ENCODE data around the gene VEZT.

Gene VEZT

DNA sequence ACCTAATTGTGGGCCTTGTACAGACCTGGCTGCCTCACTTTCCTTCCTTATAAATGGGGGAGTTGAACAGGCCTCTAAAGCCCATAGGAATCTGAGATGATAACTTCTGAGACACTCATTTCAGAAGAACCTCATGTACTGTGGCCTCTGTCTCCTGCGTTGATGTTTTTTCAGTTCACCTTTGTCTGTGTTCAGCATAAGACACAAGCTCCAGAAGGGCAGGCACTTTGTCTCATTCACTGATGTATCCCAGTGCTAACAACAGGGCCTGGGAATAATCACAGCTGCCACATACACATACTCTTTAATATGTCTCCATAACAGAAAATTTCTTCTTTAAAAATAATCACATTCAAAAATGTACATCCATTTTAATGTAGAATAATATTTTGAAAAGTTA is 3.7 kb upstream of the VEZT start:
- DNase-seq = no peak
- no peak overlapping the region for H2AK5ac ChIP-seq (ENCODE audit: low read length)
- no peaks in the 10 kb centered on the region for H3K27me3 ChIP-seq (ENCODE audit: insufficient read depth, low read length, poor library complexity)
- no peak overlapping the region for H2BK15ac ChIP-seq (replicated peaks; ENCODE audit: low read depth)
- peaks cover 2% of the 10 kb centered on the region for H3K79me1 ChIP-seq (ENCODE audit: low read length)
- peak overlapping the region; percentile 33 for H3K9ac ChIP-seq (ENCODE audit: low read length)
- H3K36me3 ChIP-seq (ENCODE audit: control insufficient read depth, insufficient read depth, low read length) = no peaks in the 10 kb centered on the region
- H3K79me2 ChIP-seq (ENCODE audit: control insufficient read depth, insufficient read depth, low read length) = peaks cover 42% of the 10 kb centered on the region
- WGBS (ENCODE audit: extremely low coverage, insufficient coverage, low lambda C conversion rate) = no CpG with 5 or more reads among the region's 1 CpG
- no peak overlapping the region for H4K5ac ChIP-seq (ENCODE audit: low read length)
- no peak overlapping the region for H3K27ac ChIP-seq (ENCODE audit: low read depth, low read length)
- H3K4me2 ChIP-seq (ENCODE audit: low read length) = no peak overlapping the region
- H3K4me1 ChIP-seq (ENCODE audit: control insufficient read depth, low read depth, low read length) = no peaks in the 10 kb centered on the region
- no peak overlapping the region for H4K8ac ChIP-seq (ENCODE audit: low read depth, low read length)
- no peak overlapping the region for H2BK120ac ChIP-seq (ENCODE audit: low read depth, low read length)
- peak overlapping the region; percentile 79 for H3K4ac ChIP-seq (ENCODE audit: low read depth, low read length)
- H3K4me3 ChIP-seq (ENCODE audit: low read length) = no peak overlapping the region
- H3K23ac ChIP-seq (ENCODE audit: low read length) = no peak overlapping the region
- H3K18ac ChIP-seq (ENCODE audit: low read length) = no peak overlapping the region
- no peak overlapping the region for H2BK5ac ChIP-seq (ENCODE audit: low read length)
- H3K56ac ChIP-seq (ENCODE audit: low read length) = peak overlapping the region; percentile 0

DNA sequence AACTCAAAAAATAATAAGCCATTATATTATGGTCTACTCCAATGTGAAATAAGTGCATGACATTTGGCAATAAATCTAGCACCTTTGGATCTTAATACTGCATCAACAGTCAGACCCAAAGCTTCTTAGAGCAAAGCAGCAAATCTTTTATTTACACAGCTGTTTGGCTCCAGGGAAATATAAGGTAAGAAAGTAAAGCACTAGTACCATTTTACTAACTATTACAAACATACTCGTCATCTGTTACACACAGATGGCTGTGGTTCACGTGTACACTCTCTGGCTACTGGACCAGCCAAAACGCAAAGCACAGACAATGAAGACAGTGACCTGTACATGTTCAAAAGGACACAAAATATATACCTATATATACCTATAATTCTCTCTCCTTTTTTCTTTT is 3.1 kb upstream of the VEZT start:
- no peak for DNase-seq
- Histone ChIP-seq H3K4me2 (ENCODE audit: low read length) (no peak overlapping the region), H3K18ac (ENCODE audit: low read length) (no peak overlapping the region), H3K23ac (ENCODE audit: low read length) (no peak overlapping the region), H2AK5ac (ENCODE audit: low read length) (no peak overlapping the region), H3K4ac (ENCODE audit: low read depth, low read length) (no peak overlapping the region), H3K4me3 (ENCODE audit: low read length) (no peak overlapping the region), H4K8ac (ENCODE audit: low read depth, low read length) (no peak overlapping the region), H3K4me1 (ENCODE audit: control insufficient read depth, low read depth, low read length) (no peaks in the 10 kb centered on the region), H3K79me2 (ENCODE audit: control insufficient read depth, insufficient read depth, low read length) (peaks cover 43% of the 10 kb centered on the region), H3K27me3 (ENCODE audit: insufficient read depth, low read length, poor library complexity) (no peaks in the 10 kb centered on the region), H4K5ac (ENCODE audit: low read length) (no peak overlapping the region), H2BK5ac (ENCODE audit: low read length) (no peak overlapping the region), H3K56ac (ENCODE audit: low read length) (peak overlapping the region; percentile 65), H2BK120ac (ENCODE audit: low read depth, low read length) (no peak overlapping the region), H3K9ac (ENCODE audit: low read length) (no peak overlapping the region), H3K79me1 (ENCODE audit: low read length) (peaks cover 2% of the 10 kb centered on the region), H3K36me3 (ENCODE audit: control insufficient read depth, insufficient read depth, low read length) (no peaks in the 10 kb centered on the region), H3K27ac (ENCODE audit: low read depth, low read length) (no peak overlapping the region), H2BK15ac (replicated peaks; ENCODE audit: low read depth) (no peak overlapping the region)
- WGBS (ENCODE audit: extremely low coverage, insufficient coverage, low lambda C conversion rate) = no CpG with 5 or more reads among the region's 3 CpGs

DNA sequence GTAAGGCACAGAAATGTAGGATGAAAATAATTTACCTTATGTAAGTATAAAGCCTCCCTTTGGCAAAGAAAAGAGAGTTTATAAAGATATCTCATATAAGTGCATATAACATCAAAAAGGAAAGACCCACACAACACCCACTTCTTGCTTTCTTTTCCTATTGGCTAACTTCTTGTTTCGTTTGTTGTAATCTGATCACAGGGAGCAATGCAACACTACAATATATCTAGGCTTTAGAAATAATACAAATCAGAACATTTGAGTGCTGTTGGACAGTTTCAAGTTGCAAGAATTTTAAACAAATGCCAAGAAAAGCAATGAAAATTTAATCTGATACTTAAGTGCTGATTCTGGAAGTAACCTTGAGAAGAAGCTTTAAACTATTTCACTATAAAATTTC is 1.7 kb upstream of the VEZT start:
- no peak for DNase-seq
- no peak overlapping the region for H2AK5ac ChIP-seq (ENCODE audit: low read length)
- H3K4ac ChIP-seq (ENCODE audit: low read depth, low read length) = no peak overlapping the region
- no peak overlapping the region for H3K9ac ChIP-seq (ENCODE audit: low read length)
- H2BK15ac ChIP-seq (replicated peaks; ENCODE audit: low read depth) = no peak overlapping the region
- no peak overlapping the region for H3K27ac ChIP-seq (ENCODE audit: low read depth, low read length)
- peaks cover 48% of the 10 kb centered on the region for H3K79me2 ChIP-seq (ENCODE audit: control insufficient read depth, insufficient read depth, low read length)
- H2BK120ac ChIP-seq (ENCODE audit: low read depth, low read length) = no peak overlapping the region
- no peak overlapping the region for H3K56ac ChIP-seq (ENCODE audit: low read length)
- no peaks in the 10 kb centered on the region for H3K4me1 ChIP-seq (ENCODE audit: control insufficient read depth, low read depth, low read length)
- no peaks in the 10 kb centered on the region for H3K79me1 ChIP-seq (ENCODE audit: low read length)
- no CpG with 5 or more reads among the region's 1 CpG for WGBS (ENCODE audit: extremely low coverage, insufficient coverage, low lambda C conversion rate)
- no peak overlapping the region for H3K4me2 ChIP-seq (ENCODE audit: low read length)
- H3K27me3 ChIP-seq (ENCODE audit: insufficient read depth, low read length, poor library complexity) = no peaks in the 10 kb centered on the region
- H4K5ac ChIP-seq (ENCODE audit: low read length) = no peak overlapping the region
- no peaks in the 10 kb centered on the region for H3K36me3 ChIP-seq (ENCODE audit: control insufficient read depth, insufficient read depth, low read length)
- no peak overlapping the region for H2BK5ac ChIP-seq (ENCODE audit: low read length)
- no peak overlapping the region for H4K8ac ChIP-seq (ENCODE audit: low read depth, low read length)
- H3K23ac ChIP-seq (ENCODE audit: low read length) = no peak overlapping the region
- no peak overlapping the region for H3K4me3 ChIP-seq (ENCODE audit: low read length)
- no peak overlapping the region for H3K18ac ChIP-seq (ENCODE audit: low read length)

GRCh38 chr12:95216711-95217376 is 763 bp upstream of the VEZT start:
- Histone ChIP-seq H2BK15ac (replicated peaks; ENCODE audit: low read depth) (no peak overlapping the region), H3K27me3 (ENCODE audit: insufficient read depth, low read length, poor library complexity) (no peaks in the 10 kb centered on the region), H3K56ac (ENCODE audit: low read length) (peak overlapping the region; percentile 94), H3K4me2 (ENCODE audit: low read length) (peak overlapping the region; percentile 40), H4K8ac (ENCODE audit: low read depth, low read length) (peak overlapping the region; percentile 94), H3K4me1 (ENCODE audit: control insufficient read depth, low read depth, low read length) (no peaks in the 10 kb centered on the region), H4K5ac (ENCODE audit: low read length) (no peak overlapping the region), H3K79me1 (ENCODE audit: low read length) (no peaks in the 10 kb centered on the region), H3K9ac (ENCODE audit: low read length) (peak overlapping the region; percentile 91), H3K18ac (ENCODE audit: low read length) (peak overlapping the region; percentile 81), H3K4me3 (ENCODE audit: low read length) (peak overlapping the region; percentile 78), H2BK120ac (ENCODE audit: low read depth, low read length) (peak overlapping the region; percentile 56), H3K23ac (ENCODE audit: low read length) (peak overlapping the region; percentile 74), H3K27ac (ENCODE audit: low read depth, low read length) (peak overlapping the region; percentile 97), H3K4ac (ENCODE audit: low read depth, low read length) (peak overlapping the region; percentile 38), H2AK5ac (ENCODE audit: low read length) (no peak overlapping the region), H2BK5ac (ENCODE audit: low read length) (peak overlapping the region; percentile 81), H3K36me3 (ENCODE audit: control insufficient read depth, insufficient read depth, low read length) (no peaks in the 10 kb centered on the region), H3K79me2 (ENCODE audit: control insufficient read depth, insufficient read depth, low read length) (peaks cover 54% of the 10 kb centered on the region)
- DNase-seq = peak; percentile 73
- no CpG with 5 or more reads among the region's 45 CpGs for WGBS (ENCODE audit: extremely low coverage, insufficient coverage, low lambda C conversion rate)

DNA sequence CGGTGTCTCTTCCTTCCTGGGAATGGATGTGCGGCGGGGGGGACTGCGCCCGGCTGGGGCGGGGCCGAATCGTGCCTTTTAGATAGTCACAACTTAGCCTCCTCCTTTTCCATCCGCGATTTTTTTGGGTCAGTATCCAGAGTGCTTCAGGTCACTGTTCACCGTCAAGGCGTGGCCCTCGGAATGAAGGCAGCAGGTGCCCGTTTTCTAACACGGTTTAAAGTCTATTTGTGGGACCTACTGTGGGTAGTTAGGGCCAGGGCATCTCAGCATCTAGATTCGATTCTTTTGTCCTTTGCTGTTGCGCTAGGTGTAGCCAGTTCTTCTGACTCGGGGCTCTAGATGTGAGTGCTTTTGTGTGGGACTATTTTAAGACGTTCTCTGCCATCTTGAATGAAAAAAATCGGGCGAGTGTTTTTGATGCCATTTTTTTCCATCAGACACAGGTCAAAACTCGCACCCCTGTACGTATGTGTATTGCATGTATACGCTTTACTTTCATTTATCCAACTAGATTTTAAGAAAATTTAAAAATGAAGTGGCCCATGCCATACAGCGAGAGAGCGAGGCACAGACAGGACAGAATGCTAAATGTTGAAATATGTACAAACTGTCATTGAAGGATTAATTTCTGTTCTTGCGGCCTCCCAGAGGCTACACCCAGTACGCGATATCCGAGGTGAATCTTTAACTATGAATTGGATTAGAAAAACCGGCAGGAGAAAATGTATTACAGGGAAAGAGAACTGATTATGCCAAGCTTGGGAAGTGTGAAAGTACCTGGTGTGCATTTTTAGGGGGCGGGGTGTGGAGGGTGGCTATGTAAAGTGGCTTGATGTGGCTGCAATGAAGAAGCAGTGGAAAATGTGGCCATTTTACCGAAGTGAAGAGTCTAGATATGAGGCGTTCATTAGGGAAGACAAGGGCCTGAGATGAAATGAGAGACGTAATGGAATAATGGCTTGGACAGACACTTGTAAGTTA is 835 bp downstream of the VEZT start:
- peak overlapping the region; percentile 97 for H3K56ac ChIP-seq (ENCODE audit: low read length)
- peak overlapping the region; percentile 87 for H3K4me3 ChIP-seq (ENCODE audit: low read length)
- no peaks in the 10 kb centered on the region for H3K4me1 ChIP-seq (ENCODE audit: control insufficient read depth, low read depth, low read length)
- no CpG with 5 or more reads among the region's 35 CpGs for WGBS (ENCODE audit: extremely low coverage, insufficient coverage, low lambda C conversion rate)
- H2BK120ac ChIP-seq (ENCODE audit: low read depth, low read length) = no peak overlapping the region
- no peak overlapping the region for H2AK5ac ChIP-seq (ENCODE audit: low read length)
- no peak overlapping the region for H2BK15ac ChIP-seq (replicated peaks; ENCODE audit: low read depth)
- peak overlapping the region; percentile 45 for H3K4me2 ChIP-seq (ENCODE audit: low read length)
- peak overlapping the region; percentile 78 for H3K27ac ChIP-seq (ENCODE audit: low read depth, low read length)
- H3K27me3 ChIP-seq (ENCODE audit: insufficient read depth, low read length, poor library complexity) = no peaks in the 10 kb centered on the region
- no peaks in the 10 kb centered on the region for H3K36me3 ChIP-seq (ENCODE audit: control insufficient read depth, insufficient read depth, low read length)
- peak overlapping the region; percentile 91 for H3K18ac ChIP-seq (ENCODE audit: low read length)
- H3K23ac ChIP-seq (ENCODE audit: low read length) = no peak overlapping the region
- no peak for DNase-seq
- no peaks in the 10 kb centered on the region for H3K79me1 ChIP-seq (ENCODE audit: low read length)
- H4K5ac ChIP-seq (ENCODE audit: low read length) = no peak overlapping the region
- peaks cover 56% of the 10 kb centered on the region for H3K79me2 ChIP-seq (ENCODE audit: control insufficient read depth, insufficient read depth, low read length)
- H3K4ac ChIP-seq (ENCODE audit: low read depth, low read length) = peak overlapping the region; percentile 62
- H2BK5ac ChIP-seq (ENCODE audit: low read length) = no peak overlapping the region
- H4K8ac ChIP-seq (ENCODE audit: low read depth, low read length) = peak overlapping the region; percentile 28
- H3K9ac ChIP-seq (ENCODE audit: low read length) = peak overlapping the region; percentile 78
